GM18520 (cell line): Measurements from ENCODE around the gene CREBZF.

Experiments used
- ATAC-seq: cut with Tn5 transposase; IDR thresholded peaks from one replicate; pipeline ENCODE4 v1.9.1; 2021; ENCODE audit not compliant: unreplicated experiment

CREBZF gene, protein sequence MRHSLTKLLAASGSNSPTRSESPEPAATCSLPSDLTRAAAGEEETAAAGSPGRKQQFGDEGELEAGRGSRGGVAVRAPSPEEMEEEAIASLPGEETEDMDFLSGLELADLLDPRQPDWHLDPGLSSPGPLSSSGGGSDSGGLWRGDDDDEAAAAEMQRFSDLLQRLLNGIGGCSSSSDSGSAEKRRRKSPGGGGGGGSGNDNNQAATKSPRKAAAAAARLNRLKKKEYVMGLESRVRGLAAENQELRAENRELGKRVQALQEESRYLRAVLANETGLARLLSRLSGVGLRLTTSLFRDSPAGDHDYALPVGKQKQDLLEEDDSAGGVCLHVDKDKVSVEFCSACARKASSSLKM

GRCh38 chr11:85664615-85665481, at the start of gene CREBZF:
Gene CREBZF, minus strand, starts transcription at chr11:85665129. Its CDS starts 254 bp downstream, at chr11:85664875.
- peak; percentile 80 for ATAC-seq

- no peak for ATAC-seq
Measured at GRCh38 chr11:85712953-85713352, 48.0 kb upstream of the CREBZF start.

GRCh38 chr11:85710917-85711316, 46.0 kb upstream of the CREBZF start:
- no peak for ATAC-seq

DNA sequence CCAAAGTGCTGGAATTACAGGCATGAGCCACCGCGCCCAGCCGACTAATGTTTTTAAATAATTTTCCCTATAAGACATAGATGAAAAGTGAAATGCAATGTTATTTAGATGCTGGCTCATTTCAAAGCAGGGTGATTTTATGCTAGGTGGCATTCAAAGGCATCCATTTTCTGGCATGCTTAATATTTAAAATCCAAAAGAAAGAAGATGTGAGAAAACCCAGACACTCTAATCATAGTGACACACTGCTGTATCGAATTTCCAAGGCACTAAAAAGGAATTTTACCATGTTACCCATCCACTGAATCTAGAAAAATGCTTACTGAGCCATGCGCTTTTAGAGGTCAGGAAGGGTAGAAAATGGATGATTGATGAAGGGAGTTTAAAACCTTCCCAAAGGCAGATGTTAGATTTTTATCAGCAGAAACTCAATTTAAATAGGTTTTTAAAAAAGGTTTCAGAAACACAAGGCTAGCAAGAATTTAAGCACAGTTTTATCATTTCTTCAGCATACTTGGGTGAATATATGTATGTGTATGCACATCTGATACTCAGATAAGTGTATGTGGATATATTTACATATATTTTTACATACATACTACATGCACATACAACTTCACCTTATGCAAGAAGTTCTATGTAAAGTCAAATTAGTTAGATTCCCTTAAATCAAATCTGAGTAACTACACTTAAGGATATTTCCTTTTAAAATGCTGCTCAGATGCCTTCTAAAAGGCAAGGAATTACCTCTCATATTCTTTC, 45.2 kb upstream of the CREBZF start:
- ATAC-seq = no peak

- ATAC-seq = no peak
Measured at GRCh38 chr11:85705800-85706199, 40.9 kb upstream of the CREBZF start.

DNA sequence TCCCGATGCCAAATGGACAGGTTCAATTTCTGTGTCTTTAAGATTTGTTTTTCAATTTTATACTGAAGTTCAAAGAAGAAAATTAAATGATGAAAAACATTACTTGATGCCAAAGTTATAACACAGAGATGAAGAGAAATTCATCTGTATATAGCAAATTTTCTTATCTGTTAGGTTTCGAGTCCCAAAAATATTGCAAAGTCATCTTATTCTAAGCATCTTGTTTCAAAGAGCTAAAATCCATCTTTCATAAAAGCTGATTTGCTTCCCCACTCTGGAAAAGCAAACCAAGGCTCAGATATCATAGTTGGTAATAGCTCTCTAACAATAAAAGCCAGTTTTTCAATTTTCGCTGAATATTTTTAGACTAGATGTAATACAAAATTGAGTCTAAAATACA, 40.0 kb upstream of the CREBZF start:
- no peak for ATAC-seq

GRCh38 chr11:85699957-85700741, 35.2 kb upstream of the CREBZF start:
- ATAC-seq = peak; percentile 87

- no peak for ATAC-seq
Measured at GRCh38 chr11:85698195-85698594, 33.3 kb upstream of the CREBZF start.

DNA sequence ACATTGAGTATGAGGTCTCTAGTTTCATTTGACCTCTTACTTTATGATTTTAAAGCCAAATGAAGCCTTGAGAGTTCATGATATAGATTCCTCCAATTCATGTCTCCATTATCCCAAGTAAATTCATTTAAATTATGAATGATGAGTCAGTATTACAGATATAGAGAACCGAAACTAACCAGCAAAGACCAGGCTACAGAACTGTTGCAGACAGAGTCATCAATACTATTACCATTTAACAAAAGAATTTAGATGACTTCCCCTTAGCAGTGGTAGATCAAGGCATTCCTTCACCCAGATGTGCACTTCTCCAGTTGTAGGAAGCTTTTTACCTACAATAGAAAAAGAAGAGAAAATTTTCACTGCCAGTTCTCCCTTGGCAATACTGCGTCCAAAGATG, 32.8 kb upstream of the CREBZF start:
- no peak for ATAC-seq

DNA sequence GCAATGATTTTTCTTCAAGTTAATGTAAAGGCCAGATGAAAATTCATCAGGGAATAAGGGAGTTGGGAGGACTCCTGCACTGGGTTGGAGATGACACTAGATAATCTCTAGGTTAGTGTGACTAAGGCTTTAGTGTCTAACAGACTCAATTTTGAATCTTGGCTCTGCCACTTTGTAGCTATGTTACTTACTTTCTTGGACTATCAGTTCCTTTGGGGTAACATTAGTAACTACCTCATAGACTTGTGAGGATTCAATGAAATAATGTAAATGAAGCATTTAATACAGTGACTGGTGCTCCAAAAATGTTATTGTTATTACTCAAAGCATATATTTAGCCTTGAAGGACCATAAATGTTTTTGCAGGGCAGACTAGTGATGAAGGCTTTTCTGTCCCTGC, 30.6 kb upstream of the CREBZF start:
- no peak for ATAC-seq

DNA sequence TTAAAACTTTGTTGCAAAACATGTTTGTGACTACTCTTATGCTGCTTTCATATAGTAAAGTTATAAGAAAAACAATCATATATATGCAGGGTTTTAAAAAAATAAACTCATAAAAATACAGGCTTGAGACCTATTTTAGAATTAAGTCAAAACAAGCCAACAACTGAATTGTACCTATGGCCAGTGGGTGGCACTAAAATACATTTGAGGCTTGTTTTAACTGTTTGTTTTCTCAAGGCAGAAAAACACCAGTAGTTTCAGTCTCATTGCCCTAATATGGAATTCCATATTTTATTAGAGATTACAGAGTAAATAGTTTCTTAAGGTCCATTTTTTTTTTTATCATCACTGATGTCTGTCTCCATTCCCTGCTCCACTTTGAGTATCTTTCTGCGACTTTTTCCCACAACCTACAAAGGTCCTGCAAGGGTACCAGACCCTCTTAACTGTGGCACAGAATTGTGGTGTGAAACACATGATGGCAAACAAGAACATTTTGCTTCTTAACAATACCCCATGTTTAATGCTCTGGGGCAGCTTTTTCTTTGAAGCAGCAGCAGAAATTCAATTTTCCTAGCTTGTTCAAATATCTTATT, 29.6 kb upstream of the CREBZF start:
- ATAC-seq = no peak

DNA sequence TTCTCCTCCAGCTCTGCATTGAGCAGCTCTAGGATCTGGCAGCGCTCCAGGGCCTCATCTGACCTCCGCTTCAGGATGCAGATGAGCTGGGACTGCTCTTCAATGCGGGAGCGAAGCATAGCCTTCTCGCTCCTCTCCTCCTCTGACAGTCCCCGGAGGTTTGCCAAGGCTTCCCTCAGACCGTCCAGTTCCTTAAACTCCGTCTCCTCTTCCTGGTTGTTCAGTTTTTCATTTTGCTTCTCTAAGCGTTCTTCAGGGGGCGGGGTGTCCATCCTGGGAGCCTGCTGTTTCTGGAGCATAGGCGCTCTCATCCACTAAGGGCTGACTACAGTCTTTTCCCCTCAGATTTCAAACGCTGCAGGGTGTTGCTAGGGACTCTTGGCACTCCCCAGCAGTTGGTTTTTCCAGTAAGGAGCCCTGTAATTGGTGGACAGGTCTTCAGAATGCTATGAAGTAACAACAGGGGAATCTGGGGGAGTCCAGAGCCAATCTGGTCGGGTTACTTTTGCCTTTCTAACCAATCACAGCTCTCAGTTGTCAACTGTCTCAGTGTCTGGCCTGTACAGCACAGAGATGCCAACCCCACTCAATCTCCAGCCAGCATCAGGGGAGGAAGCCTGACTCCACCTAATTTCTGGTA, 21.0 kb upstream of the CREBZF start, which contains the start of gene CCDC89:
Gene CCDC89, minus strand, starts transcription at position 376 of the 640 bp plus-strand sequence. Its CDS starts 65 bp downstream, at position 311.
- no peak for ATAC-seq

DNA sequence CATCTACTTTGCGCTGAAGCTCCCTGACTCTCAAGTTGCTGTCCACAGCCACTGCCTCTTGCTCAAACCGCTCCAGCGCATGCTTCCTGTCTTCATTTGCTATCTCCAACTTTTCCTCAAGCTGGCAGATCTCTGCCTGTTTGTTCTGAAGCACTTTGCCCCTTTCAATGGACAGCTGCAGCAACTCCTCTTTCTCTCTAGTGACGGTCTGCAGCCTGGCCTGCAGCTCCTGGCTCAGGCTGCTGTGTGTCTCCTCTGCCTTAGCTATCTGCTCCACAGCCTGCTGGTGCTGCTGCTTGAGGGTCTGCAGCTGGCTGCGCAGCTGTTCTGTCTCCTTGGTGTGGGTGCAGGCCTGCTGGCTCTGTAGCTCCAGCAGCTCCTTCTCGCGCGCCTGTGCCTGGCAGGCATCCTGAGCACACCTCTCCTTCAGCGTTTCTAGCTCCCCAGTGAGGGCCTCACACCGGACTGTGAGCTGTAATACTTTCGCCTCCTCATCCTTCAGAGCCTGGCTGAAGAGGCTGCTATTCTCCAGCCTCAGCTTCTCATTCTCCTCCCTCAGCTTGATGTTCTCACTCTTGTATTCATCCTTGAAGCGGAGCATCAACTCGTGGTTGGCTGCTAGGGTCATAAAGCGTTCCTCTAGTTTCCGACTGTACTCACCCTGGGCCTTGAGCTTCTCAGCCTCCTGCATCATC, 20.3 kb upstream of the CREBZF start:
- no peak for ATAC-seq

- peak; percentile 33 for ATAC-seq
Measured at GRCh38 chr11:85682330-85683305, 17.7 kb upstream of the CREBZF start.

DNA sequence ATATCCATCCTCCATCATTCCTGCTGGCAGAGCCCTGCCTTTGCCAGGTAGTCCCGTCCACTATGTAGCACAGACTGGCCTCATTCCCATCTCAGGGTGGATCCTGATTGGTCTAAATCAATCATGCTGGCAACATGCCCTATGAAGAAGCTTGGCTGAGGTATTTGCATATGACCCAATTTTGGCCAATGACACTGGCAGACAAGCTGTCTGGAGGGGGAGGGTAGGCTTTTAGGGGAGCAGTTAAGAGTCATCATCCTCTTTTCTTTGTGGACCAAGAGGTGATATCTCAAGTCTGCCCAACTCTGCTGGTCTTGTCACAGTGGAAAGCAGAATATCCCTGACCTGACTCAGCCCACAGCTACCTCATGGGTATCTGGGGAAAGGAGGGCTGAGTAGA, 16.0 kb upstream of the CREBZF start:
- ATAC-seq = no peak

DNA sequence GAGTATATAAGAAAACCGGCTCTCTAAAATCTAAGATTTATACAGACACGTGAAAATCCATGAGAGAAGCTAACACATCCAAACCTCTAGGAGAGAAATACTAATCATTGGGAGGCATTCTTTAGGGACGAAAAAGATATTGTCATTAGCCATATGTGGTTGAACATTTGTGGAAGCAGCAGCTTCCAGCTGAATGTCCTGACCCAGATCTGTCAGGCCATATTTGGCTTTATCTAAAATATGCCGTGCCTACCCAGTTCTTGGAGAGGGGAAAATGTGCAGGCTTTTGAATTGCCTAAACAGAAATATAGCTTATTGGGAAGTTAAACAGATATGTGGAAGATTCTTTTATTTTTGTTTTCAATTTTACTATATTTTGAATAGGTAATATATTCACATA, 14.6 kb upstream of the CREBZF start:
- ATAC-seq = no peak

DNA sequence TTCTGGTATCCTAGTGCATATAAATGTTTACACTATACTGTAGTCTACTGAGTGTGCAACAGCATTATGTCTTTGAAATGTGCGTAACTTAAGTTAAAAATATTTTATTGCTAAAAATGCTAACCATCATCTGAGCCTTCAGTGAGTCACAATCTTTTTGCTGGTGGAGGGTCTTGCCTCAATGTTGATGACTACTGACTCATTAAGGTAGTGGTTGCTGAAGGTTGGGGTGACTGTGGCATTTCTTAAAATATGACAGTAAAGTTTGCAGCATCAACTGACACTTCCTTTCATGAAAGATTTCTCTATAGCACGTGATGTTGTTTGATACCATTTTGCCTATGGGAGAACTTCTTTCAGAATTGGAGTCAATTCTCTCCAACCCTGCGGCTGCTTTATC, 8.5 kb upstream of the CREBZF start:
- ATAC-seq = no peak
